ENCODE results near the gene SYNJ1. TPM values are rescaled to one million over a fixed set of nuclear protein-coding genes. Genes with fewer than 3 reads are reported as not detected.
"Not testable (repeated sequence)": the region's sequence is repeated elsewhere in the genome, so short reads cannot be mapped to it uniquely, and the experiment has no call there.

SYNJ1 gene
- total and polyA plus RNA-seq, 4 donors, result 8.0 to 27.4 (median 13.8) TPM

DNA sequence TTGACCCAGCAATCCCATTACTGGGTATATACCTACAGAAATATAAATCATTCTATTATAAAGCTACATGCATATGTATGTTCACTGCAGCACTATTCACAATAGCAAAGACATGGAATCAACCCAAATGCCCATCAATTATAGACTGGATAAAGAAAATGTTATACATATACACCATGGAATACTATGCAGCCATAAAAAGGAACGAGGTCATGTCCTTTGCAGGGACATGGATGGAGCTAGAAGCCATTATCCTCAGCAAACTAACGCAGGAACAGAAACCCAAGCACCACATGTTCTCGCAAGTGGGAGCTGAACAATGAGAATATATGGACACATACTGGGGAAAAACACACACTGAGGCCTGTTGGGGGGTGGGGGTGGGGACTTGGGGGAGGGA is 18.9 kb upstream of the SYNJ1 start:
- H3K9me3 ChIP-seq (ENCODE audit: control insufficient read depth, low read length); ATAC-seq (ENCODE audit: low FRiP score); H3K4me3 ChIP-seq (ENCODE audit: low read length in 2 of 2); H3K4me1 ChIP-seq (ENCODE audit: control insufficient read depth in 1 of 2, insufficient read depth in 2 of 2, low read length in 2 of 2); intact Hi-C loops (cut with DNase I); H3K27ac ChIP-seq (ENCODE audit: low read depth in 1 of 2, low read length in 2 of 2); DNase-seq; H3K36me3 ChIP-seq (ENCODE audit: control insufficient read depth in 1 of 2, insufficient read depth in 2 of 2, low read length in 1 of 2); H3K27me3 ChIP-seq (ENCODE audit: control insufficient read depth in 1 of 2, insufficient read depth in 2 of 2, low read length in 1 of 2): not testable (repeated sequence)
- 99 to 100% methylated on average over 3 of the region's 3 CpGs for WGBS, 2 donors

DNA sequence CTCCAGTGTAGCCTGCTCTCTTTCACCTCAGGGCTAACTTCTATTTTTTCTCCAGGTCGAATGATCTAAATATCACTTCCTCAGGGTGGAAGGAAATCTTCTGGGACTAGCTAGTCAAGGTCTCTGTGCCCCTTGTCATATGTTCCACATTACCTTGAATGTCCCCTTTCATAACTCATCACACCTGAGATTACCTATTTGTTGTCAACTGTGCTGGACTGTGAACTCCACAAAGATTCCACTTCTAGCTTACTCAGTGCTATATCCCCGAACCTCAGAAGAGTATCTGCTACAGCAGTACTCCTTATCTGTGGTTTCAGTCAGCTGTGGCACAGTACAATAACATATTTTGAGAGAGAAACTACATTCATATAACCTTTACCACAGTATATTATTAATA is 14.6 kb upstream of the SYNJ1 start:
- no peak for ATAC-seq (ENCODE audit: low FRiP score)
- Histone ChIP-seq H3K36me3 (ENCODE audit: control insufficient read depth in 1 of 2, insufficient read depth in 2 of 2, low read length in 1 of 2) (peaks cover 2 to 4% of the 10 kb centered on the region in 2 donors), H3K9me3 (ENCODE audit: control insufficient read depth, low read length) (no peaks in the 10 kb centered on the region), H3K27me3 (ENCODE audit: control insufficient read depth in 1 of 2, insufficient read depth in 2 of 2, low read length in 1 of 2) (no peaks in the 10 kb centered on the region), H3K4me1 (ENCODE audit: control insufficient read depth in 1 of 2, insufficient read depth in 2 of 2, low read length in 2 of 2) (no peaks in the 10 kb centered on the region), H3K4me3 (ENCODE audit: low read length in 2 of 2) (no peak overlapping the region), H3K27ac (ENCODE audit: low read depth in 1 of 2, low read length in 2 of 2) (no peak overlapping the region)
- 86 to 97% methylated on average over 2 of the region's 2 CpGs for WGBS, 2 donors
- no peak for DNase-seq
- intact Hi-C loops (cut with DNase I), result loop anchor here in 1 of 2 donors (2.0 kb wide), 1 partner anchor 18 kb away; no protein-coding TSS in a partner anchor

DNA sequence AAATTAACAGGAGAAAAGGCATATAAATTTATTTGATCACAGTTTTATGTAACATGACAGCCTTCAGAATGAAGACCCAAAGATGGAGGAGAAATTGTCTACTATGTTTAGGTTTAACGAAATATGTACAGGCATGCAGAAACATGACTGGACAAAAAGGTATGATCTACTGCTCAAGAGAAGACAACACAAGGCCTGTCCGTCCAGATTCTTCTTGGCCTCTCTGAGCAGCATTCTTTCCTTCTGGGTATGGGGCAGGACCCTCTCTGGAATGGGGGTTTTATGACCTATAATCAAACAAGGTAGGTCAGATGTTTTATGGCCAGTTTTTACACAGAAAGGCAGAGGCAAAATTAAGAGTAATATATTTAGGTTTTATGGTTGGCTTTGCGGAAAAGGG is 13.5 kb upstream of the SYNJ1 start:
- WGBS, 2 donors, result 89 to 91% methylated on average over 3 of the region's 3 CpGs
- Histone ChIP-seq H3K4me3 (ENCODE audit: low read length in 2 of 2) (no peak overlapping the region), H3K36me3 (ENCODE audit: control insufficient read depth in 1 of 2, insufficient read depth in 2 of 2, low read length in 1 of 2) (peaks cover 0 to 4% of the 10 kb centered on the region in 2 donors), H3K4me1 (ENCODE audit: control insufficient read depth in 1 of 2, insufficient read depth in 2 of 2, low read length in 2 of 2) (no peaks in the 10 kb centered on the region), H3K27ac (ENCODE audit: low read depth in 1 of 2, low read length in 2 of 2) (no peak overlapping the region), H3K9me3 (ENCODE audit: control insufficient read depth, low read length) (no peaks in the 10 kb centered on the region), H3K27me3 (ENCODE audit: control insufficient read depth in 1 of 2, insufficient read depth in 2 of 2, low read length in 1 of 2) (no peaks in the 10 kb centered on the region)
- ATAC-seq (ENCODE audit: low FRiP score) (no peak), DNase-seq (no peak)
- intact Hi-C loops (cut with DNase I), result no loop called here

DNA sequence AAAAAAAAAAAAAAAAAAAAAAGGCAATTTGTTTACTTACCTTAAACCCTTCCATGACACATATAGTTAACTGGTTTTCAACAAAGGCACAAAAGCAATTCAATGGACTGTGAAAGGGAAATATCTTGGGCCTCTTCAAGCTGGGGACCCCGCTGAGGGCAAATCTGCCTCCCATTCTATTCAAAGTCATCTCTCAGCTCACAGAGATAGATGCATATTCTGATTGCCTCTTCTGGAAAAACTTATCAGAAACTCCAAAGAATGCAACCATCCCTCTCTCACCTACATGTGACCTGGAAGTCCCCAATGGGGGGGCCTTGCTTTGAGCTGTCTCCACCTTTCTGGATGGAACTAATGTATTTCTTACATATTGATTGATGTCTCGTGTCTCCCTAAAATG is 12.1 kb upstream of the SYNJ1 start:
- intact Hi-C loops (cut with DNase I), result no loop called here
- Histone ChIP-seq H3K4me1 (ENCODE audit: control insufficient read depth in 1 of 2, insufficient read depth in 2 of 2, low read length in 2 of 2) (no peaks in the 10 kb centered on the region), H3K27me3 (ENCODE audit: control insufficient read depth in 1 of 2, insufficient read depth in 2 of 2, low read length in 1 of 2) (no peaks in the 10 kb centered on the region), H3K36me3 (ENCODE audit: control insufficient read depth in 1 of 2, insufficient read depth in 2 of 2, low read length in 1 of 2) (peaks cover 0 to 4% of the 10 kb centered on the region in 2 donors), H3K4me3 (ENCODE audit: low read length in 2 of 2) (no peak overlapping the region), H3K27ac (ENCODE audit: low read depth in 1 of 2, low read length in 2 of 2) (no peak overlapping the region), H3K9me3 (ENCODE audit: control insufficient read depth, low read length) (no peaks in the 10 kb centered on the region)
- no peak for ATAC-seq (ENCODE audit: low FRiP score)
- no peak for DNase-seq
- 94 to 99% methylated on average over 2 of the region's 2 CpGs for WGBS, 2 donors

DNA sequence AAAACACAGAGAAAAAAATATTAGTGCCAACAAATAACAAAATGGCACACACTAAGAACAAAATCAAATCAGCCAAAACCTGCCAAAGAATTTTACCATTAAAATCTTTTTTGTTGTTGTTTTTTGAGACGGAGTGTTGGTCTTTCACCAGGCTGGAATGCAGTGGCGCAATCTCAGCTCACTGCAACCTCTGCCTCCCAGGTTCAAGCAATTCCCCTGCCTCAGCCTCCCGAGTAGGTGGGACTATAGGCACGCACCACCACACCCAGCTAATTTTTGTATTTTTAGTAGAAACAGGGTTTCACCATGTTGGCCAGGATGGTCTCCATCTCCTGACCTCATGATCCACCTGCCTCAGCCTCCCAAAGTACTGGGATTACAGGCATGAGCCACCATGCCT is 8.3 kb upstream of the SYNJ1 start:
- H3K4me3 ChIP-seq (ENCODE audit: low read length in 2 of 2); H3K27ac ChIP-seq (ENCODE audit: low read depth in 1 of 2, low read length in 2 of 2); DNase-seq; H3K4me1 ChIP-seq (ENCODE audit: control insufficient read depth in 1 of 2, insufficient read depth in 2 of 2, low read length in 2 of 2); H3K36me3 ChIP-seq (ENCODE audit: control insufficient read depth in 1 of 2, insufficient read depth in 2 of 2, low read length in 1 of 2); intact Hi-C loops (cut with DNase I); H3K27me3 ChIP-seq (ENCODE audit: control insufficient read depth in 1 of 2, insufficient read depth in 2 of 2, low read length in 1 of 2); H3K9me3 ChIP-seq (ENCODE audit: control insufficient read depth, low read length); ATAC-seq (ENCODE audit: low FRiP score): not testable (repeated sequence)
- WGBS, 2 donors, result 77 to 84% methylated on average over 4 of the region's 4 CpGs

DNA sequence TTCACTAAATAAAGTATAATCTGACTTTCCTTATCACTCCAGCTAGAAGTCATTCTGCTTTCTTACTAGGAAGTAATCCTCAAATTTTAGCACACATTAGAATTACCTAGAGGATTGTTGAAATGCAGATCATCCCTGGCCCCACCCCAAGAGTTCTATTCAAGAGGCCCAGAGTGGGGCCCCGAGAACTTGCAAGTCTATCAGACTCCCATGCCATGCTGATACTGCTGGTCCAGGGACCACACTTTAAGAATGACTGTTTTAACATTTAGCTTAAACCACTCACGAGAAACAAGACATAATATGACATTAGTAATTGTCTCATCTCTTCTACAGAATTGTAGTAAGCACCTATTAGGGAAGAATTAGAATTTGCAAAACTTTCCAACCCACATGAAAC is 7.7 kb upstream of the SYNJ1 start:
- intact Hi-C loops (cut with DNase I), result no loop called here
- 88 to 89% methylated on average over 2 of the region's 2 CpGs for WGBS, 2 donors
- H3K9me3 ChIP-seq (ENCODE audit: control insufficient read depth, low read length), result no peaks in the 10 kb centered on the region
- no peaks in the 10 kb centered on the region for H3K4me1 ChIP-seq (ENCODE audit: control insufficient read depth in 1 of 2, insufficient read depth in 2 of 2, low read length in 2 of 2)
- no peak for DNase-seq
- no peak for ATAC-seq (ENCODE audit: low FRiP score)
- peaks cover 0 to 4% of the 10 kb centered on the region in 2 donors for H3K36me3 ChIP-seq (ENCODE audit: control insufficient read depth in 1 of 2, insufficient read depth in 2 of 2, low read length in 1 of 2)
- H3K4me3 ChIP-seq (ENCODE audit: low read length in 2 of 2), result no peak overlapping the region
- no peak overlapping the region for H3K27ac ChIP-seq (ENCODE audit: low read depth in 1 of 2, low read length in 2 of 2)
- H3K27me3 ChIP-seq (ENCODE audit: control insufficient read depth in 1 of 2, insufficient read depth in 2 of 2, low read length in 1 of 2), result no peaks in the 10 kb centered on the region

DNA sequence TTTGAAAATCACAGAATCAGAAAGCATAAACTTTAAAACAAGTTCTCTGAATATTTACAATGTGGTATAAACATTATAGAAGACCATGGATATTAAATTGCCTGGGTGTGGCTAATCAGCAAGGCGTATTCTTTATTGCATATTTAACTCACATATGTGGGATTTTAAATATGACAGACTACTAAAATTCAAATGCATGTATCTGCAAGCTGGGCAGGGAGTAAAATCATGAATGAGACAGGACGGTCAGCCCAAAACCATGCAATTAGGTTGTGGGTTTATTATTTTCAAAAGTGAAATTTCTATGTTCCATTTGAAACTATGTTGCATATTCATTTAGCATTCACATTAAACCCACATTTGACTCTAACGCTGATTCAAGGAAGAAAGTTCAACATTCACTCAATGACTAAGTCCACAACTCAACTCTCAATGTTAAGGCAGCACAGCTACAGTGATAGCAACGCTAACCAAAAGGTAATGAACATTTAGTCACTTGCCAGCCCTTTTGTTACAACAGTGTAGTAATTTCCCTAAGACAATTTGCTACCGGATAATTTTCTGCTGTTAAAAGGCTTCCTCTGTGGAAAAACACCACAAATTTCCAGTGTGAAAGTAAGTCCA is 6.3 kb upstream of the SYNJ1 start:
- DNase-seq (no peak), ATAC-seq (ENCODE audit: low FRiP score) (no peak)
- intact Hi-C loops (cut with DNase I), result no loop called here
- H3K27me3 ChIP-seq (ENCODE audit: control insufficient read depth in 1 of 2, insufficient read depth in 2 of 2, low read length in 1 of 2), result no peaks in the 10 kb centered on the region
- 91 to 94% methylated on average over 5 of the region's 5 CpGs for WGBS, 2 donors
- no peaks in the 10 kb centered on the region for H3K9me3 ChIP-seq (ENCODE audit: control insufficient read depth, low read length)
- no peak overlapping the region for H3K27ac ChIP-seq (ENCODE audit: low read depth in 1 of 2, low read length in 2 of 2)
- no peak overlapping the region for H3K4me3 ChIP-seq (ENCODE audit: low read length in 2 of 2)
- no peaks in the 10 kb centered on the region for H3K4me1 ChIP-seq (ENCODE audit: control insufficient read depth in 1 of 2, insufficient read depth in 2 of 2, low read length in 2 of 2)
- H3K36me3 ChIP-seq (ENCODE audit: control insufficient read depth in 1 of 2, insufficient read depth in 2 of 2, low read length in 1 of 2), result peaks cover 0 to 2% of the 10 kb centered on the region in 2 donors

DNA sequence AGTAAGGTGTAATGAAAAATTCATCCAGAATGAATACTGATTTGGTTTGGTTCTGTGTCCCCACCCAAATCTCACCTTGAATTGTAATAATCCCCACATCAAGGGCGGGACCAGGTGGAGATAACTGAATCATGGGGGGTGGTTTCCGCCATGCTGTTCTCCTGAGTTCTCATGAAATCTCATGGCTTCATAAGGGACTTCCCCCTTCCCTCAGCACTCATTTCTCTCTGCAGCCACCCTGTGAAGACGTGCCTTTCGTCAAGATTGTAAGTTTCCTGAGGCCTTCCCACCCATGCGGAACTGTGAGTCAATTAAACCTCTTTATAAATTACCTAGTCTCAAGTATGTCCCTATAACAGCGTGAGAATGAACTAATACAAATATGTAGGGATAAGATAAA is 5.5 kb upstream of the SYNJ1 start:
- ATAC-seq (ENCODE audit: low FRiP score) (no peak), DNase-seq (no peak)
- H3K36me3 ChIP-seq (ENCODE audit: control insufficient read depth in 1 of 2, insufficient read depth in 2 of 2, low read length in 1 of 2), result peaks cover 0 to 2% of the 10 kb centered on the region in 2 donors
- no peak overlapping the region for H3K4me3 ChIP-seq (ENCODE audit: low read length in 2 of 2)
- WGBS, 2 donors, result 95 to 97% methylated on average over 6 of the region's 6 CpGs
- no peaks in the 10 kb centered on the region for H3K27me3 ChIP-seq (ENCODE audit: control insufficient read depth in 1 of 2, insufficient read depth in 2 of 2, low read length in 1 of 2)
- H3K9me3 ChIP-seq (ENCODE audit: control insufficient read depth, low read length), result no peaks in the 10 kb centered on the region
- intact Hi-C loops (cut with DNase I), result no loop called here
- H3K4me1 ChIP-seq (ENCODE audit: control insufficient read depth in 1 of 2, insufficient read depth in 2 of 2, low read length in 2 of 2), result no peaks in the 10 kb centered on the region
- no peak overlapping the region for H3K27ac ChIP-seq (ENCODE audit: low read depth in 1 of 2, low read length in 2 of 2)

DNA sequence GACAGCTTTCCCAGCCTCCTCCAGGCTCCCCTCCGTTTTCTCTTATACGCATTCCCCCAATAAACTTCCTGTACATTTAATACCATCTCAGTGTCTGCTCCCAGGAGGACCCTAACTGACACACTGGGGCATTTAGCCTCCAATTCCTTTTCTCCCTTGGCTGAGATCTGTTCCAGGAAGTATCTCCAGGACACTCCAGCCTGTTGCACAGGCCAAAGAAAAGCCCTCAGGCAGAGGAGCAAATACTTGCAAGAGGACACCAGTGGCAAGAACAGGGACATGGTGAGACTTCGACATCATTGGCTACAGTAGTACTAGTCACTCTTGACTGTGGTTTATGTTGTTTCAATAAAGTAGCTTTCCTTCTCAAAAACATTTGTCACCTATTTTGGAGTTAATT is 4.7 kb upstream of the SYNJ1 start:
- intact Hi-C loops (cut with DNase I), result no loop called here
- Histone ChIP-seq H3K4me3 (ENCODE audit: low read length in 2 of 2) (no peak overlapping the region), H3K4me1 (ENCODE audit: control insufficient read depth in 1 of 2, insufficient read depth in 2 of 2, low read length in 2 of 2) (no peaks in the 10 kb centered on the region), H3K9me3 (ENCODE audit: control insufficient read depth, low read length) (no peaks in the 10 kb centered on the region), H3K36me3 (ENCODE audit: control insufficient read depth in 1 of 2, insufficient read depth in 2 of 2, low read length in 1 of 2) (peaks cover 0 to 2% of the 10 kb centered on the region in 2 donors), H3K27ac (ENCODE audit: low read depth in 1 of 2, low read length in 2 of 2) (no peak overlapping the region), H3K27me3 (ENCODE audit: control insufficient read depth in 1 of 2, insufficient read depth in 2 of 2, low read length in 1 of 2) (no peaks in the 10 kb centered on the region)
- no peak for DNase-seq
- ATAC-seq (ENCODE audit: low FRiP score), result no peak
- WGBS, 2 donors, result 86 to 94% methylated on average over 3 of the region's 3 CpGs
